ENCODE results near the gene FCER2. TPM values are rescaled to one million over a fixed set of nuclear protein-coding genes. Genes with fewer than 3 reads are reported as not detected.

Gene FCER2
- total RNA-seq, 2 donors from 2014 or later, result not detected

GRCh38 chr19:7689165-7689564 is 12.8 kb downstream of the FCER2 start:
- DNase-seq, result no peak
- ATAC-seq, result no peak
- intact Hi-C loops (cut with DNase I), result loop anchor here (10.0 kb wide), 1 partner anchor 116 kb away; no protein-coding TSS in a partner anchor
- H3K4me1 ChIP-seq, result no peaks in the 10 kb centered on the region
- H3K4me3 ChIP-seq, result no peak overlapping the region
- H3K9me3 ChIP-seq, result no peaks in the 10 kb centered on the region
- no peaks in the 10 kb centered on the region for H3K27me3 ChIP-seq
- H3K36me3 ChIP-seq (replicated peaks in 1 of 2; ENCODE audit: insufficient read depth in 1 of 2, low read depth in 2 of 2), result no peaks in the 10 kb centered on the region
- TF ChIP-seq CTCF (IDR thresholded peaks at IDR 0.05) (no peak), POLR2A (IDR thresholded peaks at IDR 0.05) (no peak)
- H3K27ac ChIP-seq, result no peak overlapping the region
- 31 to 57% methylated on average over 1 to 23 of the region's 23 CpGs for WGBS, 2 donors

- DNase-seq (no peak), ATAC-seq (no peak)
- TF ChIP-seq POLR2A (IDR thresholded peaks at IDR 0.05) (no peak), CTCF (IDR thresholded peaks at IDR 0.05) (no peak)
- peaks cover 0 to 2% of the 10 kb centered on the region in 2 donors for H3K36me3 ChIP-seq (replicated peaks in 1 of 2; ENCODE audit: insufficient read depth in 1 of 2, low read depth in 2 of 2)
- no peak overlapping the region for H3K27ac ChIP-seq
- H3K9me3 ChIP-seq, result no peaks in the 10 kb centered on the region
- no peaks in the 10 kb centered on the region for H3K27me3 ChIP-seq
- 63 to 67% methylated on average over 9 to 12 of the region's 12 CpGs for whole genome bisulfite sequencing, 2 donors
- H3K4me1 ChIP-seq, result peaks cover 4% of the 10 kb centered on the region
- intact Hi-C loops (cut with DNase I), result loop anchor here (10.0 kb wide), 1 partner anchor 118 kb away; no protein-coding TSS in a partner anchor
- no peak overlapping the region for H3K4me3 ChIP-seq
These were observed 14.8 kb downstream of the FCER2 start for GRCh38 chr19:7687177-7687576.

- Histone ChIP-seq H3K27ac (no peak overlapping the region), H3K9me3 (no peaks in the 10 kb centered on the region), H3K27me3 (no peaks in the 10 kb centered on the region), H3K4me1 (peaks cover 12% of the 10 kb centered on the region), H3K36me3 (replicated peaks in 1 of 2; ENCODE audit: insufficient read depth in 1 of 2, low read depth in 2 of 2) (peaks cover 0 to 2% of the 10 kb centered on the region in 2 donors), H3K4me3 (no peak overlapping the region)
- TF ChIP-seq POLR2A (IDR thresholded peaks at IDR 0.05), result no peak
- no peak for TF ChIP-seq CTCF (IDR thresholded peaks at IDR 0.05)
- 35 to 39% methylated on average over 15 to 19 of the region's 19 CpGs for WGBS, 2 donors
- intact Hi-C loops (cut with DNase I), result loop anchor here (10.0 kb wide), 1 partner anchor 119 kb away; no protein-coding TSS in a partner anchor
- ATAC-seq, result no peak
- DNase-seq, result no peak
These were observed 16.1 kb downstream of the FCER2 start for GRCh38 chr19:7685546-7686445.

GRCh38 chr19:7682175-7682855 is 19.6 kb downstream of the FCER2 start:
- Histone ChIP-seq H3K9me3 (no peaks in the 10 kb centered on the region), H3K4me1 (peaks cover 18% of the 10 kb centered on the region), H3K27me3 (no peaks in the 10 kb centered on the region), H3K36me3 (replicated peaks in 1 of 2; ENCODE audit: insufficient read depth in 1 of 2, low read depth in 2 of 2) (peaks cover 0 to 2% of the 10 kb centered on the region in 2 donors), H3K27ac (no peak overlapping the region), H3K4me3 (no peak overlapping the region)
- intact Hi-C loops (cut with DNase I), result loop anchor here (10.0 kb wide), 1 partner anchor 122 kb away; no protein-coding TSS in a partner anchor
- ATAC-seq (no peak), DNase-seq (no peak)
- WGBS, 2 donors, result 89 to 90% methylated on average over 44 to 53 of the region's 74 CpGs
- no peak for TF ChIP-seq CTCF (IDR thresholded peaks at IDR 0.05)
- no peak for TF ChIP-seq POLR2A (IDR thresholded peaks at IDR 0.05)
